Heart left ventricle (tissue), 13 donors: ENCODE results near the gene MATN1.

Experiments used
- POLR2A ChIP-seq, 2 donors: fragments of 450-650 bp; IDR thresholded peaks; one replicate each; pipeline ENCODE4 v1.6.1; 2017; ENCODE audit warnings: antibody characterized with exemption in 2 of 2, mild to moderate bottlenecking in 2 of 2, moderate library complexity in 2 of 2
- TF ChIP-seq, protein P1 (sequence below), 12 donors: fragments of 200-600 bp; sonication (generic) in 4 of 12; IDR thresholded peaks; one replicate each; pipeline versions ENCODE4 v1.5.0 to v1.8.0; 2018 to 2022; ENCODE audit warnings: antibody characterized with exemption in 12 of 12, mild to moderate bottlenecking in 5 of 12
- donor health status: ischemic (EF 13 %, LVEDD 7.1; RV severe dilation, severe dysfunction).
- donor health status: DM: no; HTN: yes; CAD: no.
- donor health status: DM: no; HTN: no; CAD: no.
- donor health status: ischemic (EF 25% LVEDD 6.9; RV normal size, moderate dysfunction).
- donor health status: ischemic (EF 25% LVEDD 5.7; RV mildly dilated, moderate dysfunction).
- donor health status: ischemic (EF 35%, LVEDD 5.7; RV mildly dilated, moderate dysfunction).
- donor health status: nonischemic (EF 11% LVEDD 7.7; RV severe dilation, severe dysfunction).
- donor health status: DM: yes; HTN: yes; CAD: no.
- donor health status: PGD.
- donor health status: ischemic (EF 29% LVEDD 5.4; RV normal size, mild dysfunction).
- donor health status: nonischemic (EF 23%, LVEDD 6.1; RV moderate dilation, normal function).

DNA sequence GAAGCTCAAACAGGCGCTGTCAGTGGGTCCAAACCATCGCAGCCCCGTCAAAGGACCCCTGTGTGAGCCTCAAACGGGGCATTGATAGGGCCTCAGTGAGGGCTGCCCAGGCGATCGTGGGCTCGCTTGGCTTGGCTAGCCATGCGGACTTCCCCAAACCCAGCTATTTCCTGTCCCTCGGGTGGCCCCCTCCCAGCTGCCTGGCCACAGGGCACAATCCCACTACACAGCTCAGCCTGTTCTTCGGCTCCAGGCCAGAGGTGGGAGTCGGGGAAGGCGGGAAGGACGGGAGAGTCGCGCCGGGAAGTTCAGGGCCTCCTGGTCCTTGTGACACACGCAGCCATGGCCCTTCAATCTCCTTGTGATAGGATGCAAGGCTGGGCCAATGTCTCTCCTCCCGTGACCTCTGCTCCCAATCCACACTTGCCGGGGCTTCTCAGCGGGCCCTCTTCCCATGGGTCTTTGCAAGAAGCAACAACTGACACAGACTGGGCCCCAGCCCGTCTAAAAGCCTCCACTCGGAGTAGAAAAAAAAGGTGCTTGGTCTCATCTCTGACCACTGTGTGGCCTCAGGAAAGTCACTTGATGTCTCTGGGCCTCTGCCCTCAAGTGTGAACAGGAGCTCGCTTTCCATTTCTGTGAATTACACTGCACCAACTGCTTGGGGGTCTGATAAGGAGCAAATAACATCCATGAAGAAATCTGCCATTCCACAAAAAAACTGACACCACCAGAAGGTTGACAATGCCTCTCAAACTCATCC, 7.1 kb upstream of the MATN1 start:
- TF ChIP-seq, protein P1, sequence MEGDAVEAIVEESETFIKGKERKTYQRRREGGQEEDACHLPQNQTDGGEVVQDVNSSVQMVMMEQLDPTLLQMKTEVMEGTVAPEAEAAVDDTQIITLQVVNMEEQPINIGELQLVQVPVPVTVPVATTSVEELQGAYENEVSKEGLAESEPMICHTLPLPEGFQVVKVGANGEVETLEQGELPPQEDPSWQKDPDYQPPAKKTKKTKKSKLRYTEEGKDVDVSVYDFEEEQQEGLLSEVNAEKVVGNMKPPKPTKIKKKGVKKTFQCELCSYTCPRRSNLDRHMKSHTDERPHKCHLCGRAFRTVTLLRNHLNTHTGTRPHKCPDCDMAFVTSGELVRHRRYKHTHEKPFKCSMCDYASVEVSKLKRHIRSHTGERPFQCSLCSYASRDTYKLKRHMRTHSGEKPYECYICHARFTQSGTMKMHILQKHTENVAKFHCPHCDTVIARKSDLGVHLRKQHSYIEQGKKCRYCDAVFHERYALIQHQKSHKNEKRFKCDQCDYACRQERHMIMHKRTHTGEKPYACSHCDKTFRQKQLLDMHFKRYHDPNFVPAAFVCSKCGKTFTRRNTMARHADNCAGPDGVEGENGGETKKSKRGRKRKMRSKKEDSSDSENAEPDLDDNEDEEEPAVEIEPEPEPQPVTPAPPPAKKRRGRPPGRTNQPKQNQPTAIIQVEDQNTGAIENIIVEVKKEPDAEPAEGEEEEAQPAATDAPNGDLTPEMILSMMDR (IDR thresholded peaks at IDR 0.05): no peak
- TF ChIP-seq POLR2A (IDR thresholded peaks at IDR 0.05): no peak
